ENCODE measurements around the gene CDC7. TPM values are rescaled to one million over a fixed set of nuclear protein-coding genes. Genes with fewer than 3 reads are reported as not detected.

Gene CDC7
- total RNA-seq, 1 experiment from 2014 or later: 15.6 TPM

GRCh38 chr1:91545506-91546300 is 45.1 kb downstream of the CDC7 start:
- no peaks in the 10 kb centered on the region for H3K9me3 Mint-ChIP-seq (ENCODE audit: low read depth, unreplicated experiment)
- TF ChIP-seq CTCF (IDR thresholded peaks at IDR 0.05; ENCODE audit: unreplicated experiment): no peak
- no TSS peak for BruUV-seq (replicated peaks)
- no peak overlapping the region for H3K27ac Mint-ChIP-seq (ENCODE audit: unreplicated experiment)
- no peak overlapping the region for H3K4me3 Mint-ChIP-seq (ENCODE audit: low read depth, unreplicated experiment)
- H3K27me3 Mint-ChIP-seq (ENCODE audit: unreplicated experiment): no peaks in the 10 kb centered on the region
- no peaks in the 10 kb centered on the region for H3K4me1 Mint-ChIP-seq (ENCODE audit: low read depth, unreplicated experiment)
- CTCF ChIA-PET: interaction anchor here (0.7 kb wide), 1 partner anchor 131 kb away, joined by 3 read pairs; no protein-coding TSS in a partner anchor
- H3K36me3 Mint-ChIP-seq (ENCODE audit: insufficient read depth, unreplicated experiment): no peaks in the 10 kb centered on the region
- no peak for DNase-seq
- intact Hi-C loops (cut with micrococcal nuclease; ENCODE audit: unreplicated experiment): no loop called here

- no peaks in the 10 kb centered on the region for H3K27me3 Mint-ChIP-seq (ENCODE audit: unreplicated experiment)
- intact Hi-C loops (cut with micrococcal nuclease; ENCODE audit: unreplicated experiment): no loop called here
- H3K9me3 Mint-ChIP-seq (ENCODE audit: low read depth, unreplicated experiment): no peaks in the 10 kb centered on the region
- no peak for DNase-seq
- no TSS peak for BruUV-seq (replicated peaks)
- no peak for TF ChIP-seq CTCF (IDR thresholded peaks at IDR 0.05; ENCODE audit: unreplicated experiment)
- H3K4me3 Mint-ChIP-seq (ENCODE audit: low read depth, unreplicated experiment): no peak overlapping the region
- H3K27ac Mint-ChIP-seq (ENCODE audit: unreplicated experiment): no peak overlapping the region
- CTCF ChIA-PET: no interaction called here
- H3K4me1 Mint-ChIP-seq (ENCODE audit: low read depth, unreplicated experiment): no peaks in the 10 kb centered on the region
- no peaks in the 10 kb centered on the region for H3K36me3 Mint-ChIP-seq (ENCODE audit: insufficient read depth, unreplicated experiment)
Measured at GRCh38 chr1:91546301-91546581, 45.6 kb downstream of the CDC7 start.

GRCh38 chr1:91546876-91547275 is 46.2 kb downstream of the CDC7 start:
- Mint-ChIP-seq H3K27me3 (ENCODE audit: unreplicated experiment) (no peaks in the 10 kb centered on the region), H3K4me3 (ENCODE audit: low read depth, unreplicated experiment) (no peak overlapping the region), H3K36me3 (ENCODE audit: insufficient read depth, unreplicated experiment) (no peaks in the 10 kb centered on the region), H3K4me1 (ENCODE audit: low read depth, unreplicated experiment) (no peaks in the 10 kb centered on the region), H3K9me3 (ENCODE audit: low read depth, unreplicated experiment) (no peaks in the 10 kb centered on the region), H3K27ac (ENCODE audit: unreplicated experiment) (no peak overlapping the region)
- CTCF ChIA-PET: no interaction called here
- no peak for TF ChIP-seq CTCF (IDR thresholded peaks at IDR 0.05; ENCODE audit: unreplicated experiment)
- BruUV-seq (replicated peaks): no TSS peak
- intact Hi-C loops (cut with micrococcal nuclease; ENCODE audit: unreplicated experiment): no loop called here
- no peak for DNase-seq

- Mint-ChIP-seq H3K4me3 (ENCODE audit: low read depth, unreplicated experiment) (no peak overlapping the region), H3K36me3 (ENCODE audit: insufficient read depth, unreplicated experiment) (no peaks in the 10 kb centered on the region), H3K9me3 (ENCODE audit: low read depth, unreplicated experiment) (no peaks in the 10 kb centered on the region), H3K4me1 (ENCODE audit: low read depth, unreplicated experiment) (no peaks in the 10 kb centered on the region), H3K27ac (ENCODE audit: unreplicated experiment) (no peak overlapping the region), H3K27me3 (ENCODE audit: unreplicated experiment) (no peaks in the 10 kb centered on the region)
- no peak for DNase-seq
- intact Hi-C loops (cut with micrococcal nuclease; ENCODE audit: unreplicated experiment): no loop called here
- BruUV-seq (replicated peaks): no TSS peak
- TF ChIP-seq CTCF (IDR thresholded peaks at IDR 0.05; ENCODE audit: unreplicated experiment): no peak
- CTCF ChIA-PET: no interaction called here
Measured at GRCh38 chr1:91548376-91549040, 47.9 kb downstream of the CDC7 start.
